Esophagus squamous epithelium (tissue), 4 donors: Measurements from ENCODE around the gene NDUFAF4.

Experiments used
- CTCF ChIP-seq, 6 experiments: fragments of 450-650 bp in 4 of 6; fragments of 200-600 bp in 2 of 6; sonication (generic) in 2 of 6; IDR thresholded peaks; one replicate each; pipeline ENCODE4 v1.5.1; 2016 to 2019; ENCODE audit warnings: antibody characterized with exemption in 6 of 6, mild to moderate bottlenecking in 4 of 6, moderate library complexity in 4 of 6
- POLR2A ChIP-seq, 4 donors: fragments of 450-650 bp; IDR thresholded peaks; one replicate each; pipeline ENCODE4 v1.6.1; 2017; ENCODE audit warnings: antibody characterized with exemption in 4 of 4, mild to moderate bottlenecking in 4 of 4, moderate library complexity in 3 of 4

GRCh38 chr6:96864216-96865054, 33.3 kb downstream of the NDUFAF4 start:
- TF ChIP-seq POLR2A (IDR thresholded peaks at IDR 0.05) (no peak), CTCF (IDR thresholded peaks at IDR 0.05) (no peak)
